ENCODE data around the gene KIF17. TPM values are rescaled to one million over a fixed set of nuclear protein-coding genes. Genes with fewer than 3 reads are reported as not detected.
"Not testable (repeated sequence)": the region's sequence is repeated elsewhere in the genome, so short reads cannot be mapped to it uniquely, and the experiment has no call there.

The KIF17 gene
- total RNA-seq, 4 donors from 2014 or later, result 0.27 to 21.1 (median 0.79) TPM; not detected in 1

DNA sequence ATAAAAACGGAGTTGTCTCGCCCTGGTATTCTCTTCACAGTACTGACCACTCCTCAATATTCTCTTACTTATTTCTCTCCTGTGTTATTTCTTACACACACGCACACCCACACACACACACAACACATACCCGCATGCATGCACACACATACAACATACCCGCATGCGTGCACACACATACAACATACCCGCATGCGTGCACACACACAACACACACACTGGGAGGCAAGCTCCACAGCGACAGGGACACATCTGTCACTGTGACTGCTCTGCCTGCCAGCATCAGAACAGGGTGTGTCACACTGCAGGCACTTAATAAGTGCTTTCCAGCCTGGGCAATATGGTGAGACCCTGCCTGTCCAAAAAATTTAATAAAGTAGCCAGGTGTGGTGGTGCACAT is 35.8 kb downstream of the KIF17 start:
- no peak overlapping the region for H3K27ac ChIP-seq
- in situ Hi-C loops (cut with MboI; ENCODE audit: low pct_ligation_motif_present in 1 of 4, low pct_unique_long_range_greater_than_20kb in 1 of 4, low sequenced_read_pairs in 3 of 4), result loop anchor here in 2 of 4 donors (25.0 kb wide), 2 partner anchors 505 to 530 kb away; partner anchors contain the start of gene EIF4G3 (in 1 of the 2)
- H3K9me3 ChIP-seq, result no peaks in the 10 kb centered on the region
- 92 to 94% methylated on average over 6 to 9 of the region's 9 CpGs for WGBS, 2 donors (ENCODE audit: low coverage in 1 of 2)
- TF ChIP-seq POLR2AphosphoS5 (IDR thresholded peaks at IDR 0.05), result no peak
- no peak for TF ChIP-seq POLR2A (IDR thresholded peaks at IDR 0.05)
- TF ChIP-seq, protein P1, sequence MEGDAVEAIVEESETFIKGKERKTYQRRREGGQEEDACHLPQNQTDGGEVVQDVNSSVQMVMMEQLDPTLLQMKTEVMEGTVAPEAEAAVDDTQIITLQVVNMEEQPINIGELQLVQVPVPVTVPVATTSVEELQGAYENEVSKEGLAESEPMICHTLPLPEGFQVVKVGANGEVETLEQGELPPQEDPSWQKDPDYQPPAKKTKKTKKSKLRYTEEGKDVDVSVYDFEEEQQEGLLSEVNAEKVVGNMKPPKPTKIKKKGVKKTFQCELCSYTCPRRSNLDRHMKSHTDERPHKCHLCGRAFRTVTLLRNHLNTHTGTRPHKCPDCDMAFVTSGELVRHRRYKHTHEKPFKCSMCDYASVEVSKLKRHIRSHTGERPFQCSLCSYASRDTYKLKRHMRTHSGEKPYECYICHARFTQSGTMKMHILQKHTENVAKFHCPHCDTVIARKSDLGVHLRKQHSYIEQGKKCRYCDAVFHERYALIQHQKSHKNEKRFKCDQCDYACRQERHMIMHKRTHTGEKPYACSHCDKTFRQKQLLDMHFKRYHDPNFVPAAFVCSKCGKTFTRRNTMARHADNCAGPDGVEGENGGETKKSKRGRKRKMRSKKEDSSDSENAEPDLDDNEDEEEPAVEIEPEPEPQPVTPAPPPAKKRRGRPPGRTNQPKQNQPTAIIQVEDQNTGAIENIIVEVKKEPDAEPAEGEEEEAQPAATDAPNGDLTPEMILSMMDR (IDR thresholded peaks at IDR 0.05), result no peak
- TF ChIP-seq EP300 (IDR thresholded peaks at IDR 0.05; ENCODE audit: low read depth), result no peak
- no peaks in the 10 kb centered on the region for H3K27me3 ChIP-seq
- intact Hi-C loops (cut with DNase I; ENCODE audit: low total_unique reads), result no loop called here
- no peak for DNase-seq
- no peaks in the 10 kb centered on the region for H3K36me3 ChIP-seq
- H3K4me3 ChIP-seq, result no peak overlapping the region
- no peaks in the 10 kb centered on the region for H3K4me1 ChIP-seq

DNA sequence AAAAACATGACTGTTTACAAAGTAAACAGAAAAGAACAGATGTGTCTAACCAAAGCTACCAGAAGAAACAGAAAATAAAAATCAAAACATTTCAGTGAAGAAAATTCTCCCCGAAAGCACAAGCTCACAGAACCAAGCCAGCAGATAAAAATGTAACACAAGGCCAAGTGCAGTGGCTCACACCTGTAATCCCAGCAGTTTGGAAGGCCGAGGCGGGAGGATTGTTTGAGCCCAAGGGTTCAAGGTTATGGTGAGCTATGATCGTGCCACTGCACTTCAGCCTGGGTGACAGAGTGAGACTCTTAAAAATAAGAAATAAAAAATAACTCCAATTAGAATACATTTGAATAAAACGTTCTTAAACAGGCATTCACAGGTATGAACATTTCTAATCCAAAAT is 37.5 kb downstream of the KIF17 start:
- 69 to 75% methylated on average over 5 of the region's 5 CpGs for WGBS, 2 donors (ENCODE audit: low coverage in 1 of 2)
- no peak overlapping the region for H3K4me3 ChIP-seq

DNA sequence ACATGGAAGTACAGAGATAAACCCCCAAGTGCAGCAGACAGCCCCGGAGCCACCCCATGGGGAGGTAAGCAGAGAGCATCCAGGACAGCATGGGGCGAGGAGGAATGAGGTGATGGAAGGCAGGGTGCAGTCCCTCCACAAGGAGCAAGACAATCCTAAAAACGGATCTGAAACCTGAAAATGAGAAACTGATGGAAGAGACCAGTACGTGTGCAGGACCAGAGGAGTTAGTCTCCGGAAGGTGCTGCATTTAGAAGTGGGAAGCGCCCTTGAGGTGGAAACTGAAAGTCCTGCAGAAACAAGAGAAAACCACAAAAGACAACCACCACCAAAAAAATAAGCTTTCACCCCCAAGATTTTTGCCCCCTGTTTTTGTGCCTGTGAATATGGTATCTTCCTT is 39.2 kb downstream of the KIF17 start:
- 69 to 87% methylated on average over 5 to 6 of the region's 6 CpGs for WGBS, 2 donors (ENCODE audit: low coverage in 1 of 2)
- H3K27ac ChIP-seq, result no peak overlapping the region
- no peaks in the 10 kb centered on the region for H3K9me3 ChIP-seq
- no peaks in the 10 kb centered on the region for H3K4me1 ChIP-seq
- intact Hi-C loops (cut with DNase I; ENCODE audit: low total_unique reads), result no loop called here
- DNase-seq, result no peak
- no peaks in the 10 kb centered on the region for H3K27me3 ChIP-seq
- H3K4me3 ChIP-seq, result no peak overlapping the region
- H3K36me3 ChIP-seq, result no peaks in the 10 kb centered on the region
- TF ChIP-seq, protein P1 (IDR thresholded peaks at IDR 0.05), result no peak
- TF ChIP-seq POLR2A (IDR thresholded peaks at IDR 0.05) (no peak), EP300 (IDR thresholded peaks at IDR 0.05; ENCODE audit: low read depth) (no peak), POLR2AphosphoS5 (IDR thresholded peaks at IDR 0.05) (no peak)
- in situ Hi-C loops (cut with MboI; ENCODE audit: low pct_ligation_motif_present in 1 of 4, low pct_unique_long_range_greater_than_20kb in 1 of 4, low sequenced_read_pairs in 3 of 4), result loop anchor here in 2 of 4 donors (25.0 kb wide), 2 partner anchors 509 to 534 kb away; partner anchors contain the start of gene EIF4G3 (in 1 of the 2)

More for the DNA sequence above, 37.5 kb downstream of the KIF17 start:
- intact Hi-C loops (cut with DNase I; ENCODE audit: low total_unique reads), result no loop called here
- no peaks in the 10 kb centered on the region for H3K9me3 ChIP-seq
- TF ChIP-seq, protein P1 (IDR thresholded peaks at IDR 0.05), result no peak
- TF ChIP-seq POLR2AphosphoS5 (IDR thresholded peaks at IDR 0.05) (no peak), POLR2A (IDR thresholded peaks at IDR 0.05) (no peak), EP300 (IDR thresholded peaks at IDR 0.05; ENCODE audit: low read depth) (no peak)
- no peak overlapping the region for H3K27ac ChIP-seq
- H3K36me3 ChIP-seq, result no peaks in the 10 kb centered on the region
- in situ Hi-C loops (cut with MboI; ENCODE audit: low pct_ligation_motif_present in 1 of 4, low pct_unique_long_range_greater_than_20kb in 1 of 4, low sequenced_read_pairs in 3 of 4), result loop anchor here in 2 of 4 donors (25.0 kb wide), 2 partner anchors 507 to 532 kb away; partner anchors contain the start of gene EIF4G3 (in 1 of the 2)
- H3K27me3 ChIP-seq, result no peaks in the 10 kb centered on the region
- DNase-seq, result no peak
- H3K4me1 ChIP-seq, result no peaks in the 10 kb centered on the region

DNA sequence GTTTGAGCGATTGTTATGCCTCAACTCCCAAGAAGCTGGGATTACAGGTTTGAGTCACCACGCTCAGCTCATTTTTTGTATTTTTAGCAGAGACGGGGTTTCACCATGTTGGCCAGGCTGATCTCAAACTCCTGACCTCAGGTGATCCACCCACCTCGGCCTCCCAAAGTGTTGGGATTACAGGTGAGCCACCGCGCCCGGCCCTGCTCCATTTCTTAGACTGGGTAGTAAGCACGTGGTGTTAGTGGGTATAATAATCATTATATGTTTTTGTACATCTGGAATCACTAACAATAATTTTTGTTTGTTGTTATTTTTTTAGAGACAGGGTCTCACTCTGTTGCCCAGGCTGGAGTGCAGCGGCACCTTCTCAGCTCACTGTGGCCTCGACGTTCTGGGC is 44.2 kb downstream of the KIF17 start:
- H3K36me3 ChIP-seq; H3K4me3 ChIP-seq; H3K9me3 ChIP-seq; H3K27ac ChIP-seq; H3K27me3 ChIP-seq; DNase-seq; intact Hi-C loops (cut with DNase I; ENCODE audit: low total_unique reads); in situ Hi-C loops (cut with MboI; ENCODE audit: low pct_ligation_motif_present in 1 of 4, low pct_unique_long_range_greater_than_20kb in 1 of 4, low sequenced_read_pairs in 3 of 4); H3K4me1 ChIP-seq: not testable (repeated sequence)
- 89 to 95% methylated on average over 4 to 11 of the region's 11 CpGs for WGBS, 2 donors (ENCODE audit: low coverage in 1 of 2)

DNA sequence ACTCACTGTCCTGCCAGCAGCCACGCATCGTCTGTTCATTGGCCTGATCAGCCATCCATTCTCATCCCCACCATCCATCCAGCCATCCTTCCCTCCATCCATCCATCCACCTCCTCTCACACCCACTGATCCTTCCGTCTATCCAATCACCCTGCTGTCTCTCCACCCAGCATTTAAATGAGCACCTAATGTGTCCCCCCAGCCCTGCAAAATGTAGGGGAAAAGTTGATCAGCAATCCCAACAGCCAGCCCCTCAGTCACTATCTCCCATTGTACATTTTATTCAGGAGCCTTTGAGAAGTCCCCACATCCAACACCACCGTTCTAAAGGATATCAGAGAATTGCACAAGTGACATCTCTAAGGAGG is 45.6 kb downstream of the KIF17 start:
- no peak for DNase-seq
- Histone ChIP-seq H3K4me1 (no peaks in the 10 kb centered on the region), H3K4me3 (no peak overlapping the region), H3K9me3 (no peaks in the 10 kb centered on the region), H3K27ac (no peak overlapping the region), H3K27me3 (no peaks in the 10 kb centered on the region), H3K36me3 (no peaks in the 10 kb centered on the region)
- intact Hi-C loops (cut with DNase I; ENCODE audit: low total_unique reads), result no loop called here
- WGBS, 2 donors (ENCODE audit: low coverage in 1 of 2), result 52 to 77% methylated on average over 2 to 4 of the region's 4 CpGs
- in situ Hi-C loops (cut with MboI; ENCODE audit: low pct_ligation_motif_present in 1 of 4, low pct_unique_long_range_greater_than_20kb in 1 of 4, low sequenced_read_pairs in 3 of 4), result no loop called here
- TF ChIP-seq POLR2A (IDR thresholded peaks at IDR 0.05), result no peak
- TF ChIP-seq, protein P1 (IDR thresholded peaks at IDR 0.05), result no peak
- TF ChIP-seq EP300 (IDR thresholded peaks at IDR 0.05; ENCODE audit: low read depth), result no peak
- no peak for TF ChIP-seq POLR2AphosphoS5 (IDR thresholded peaks at IDR 0.05)
